ENCODE results near the gene POLR3A.

The POLR3A gene

GRCh38 chr10:77925410-77925794 is 103.9 kb downstream of the POLR3A start:
- Histone ChIP-seq H3K27me3 (ENCODE audit: control insufficient read depth, insufficient read depth, low read length) (peaks cover 9% of the 10 kb centered on the region; the same call in 1 of the 2 replicates), H3K4me3 (ENCODE audit: low read depth, low read length) (peak overlapping the region; percentile 76), H3K27ac (ENCODE audit: low read depth, low read length) (no peak overlapping the region), H3K4me1 (ENCODE audit: control insufficient read depth, insufficient read depth, low read length) (peaks cover 32% of the 10 kb centered on the region), H3K9me3 (ENCODE audit: control insufficient read depth, insufficient read depth, low read length) (no peaks in the 10 kb centered on the region), H3K9ac (ENCODE audit: low read depth, low read length) (no peak overlapping the region), H3K36me3 (ENCODE audit: control insufficient read depth, insufficient read depth, low read length) (0 out of 2 replicates have a peak, but pooled peaks cover 9% of the 10 kb centered on the region)

GRCh38 chr10:77922566-77923179 is 106.6 kb downstream of the POLR3A start:
- H3K36me3 ChIP-seq (ENCODE audit: control insufficient read depth, insufficient read depth, low read length), result 0 out of 2 replicates have a peak, but pooled peaks cover 9% of the 10 kb centered on the region
- no peak overlapping the region for H3K4me3 ChIP-seq (ENCODE audit: low read depth, low read length)
- no peak overlapping the region for H3K9ac ChIP-seq (ENCODE audit: low read depth, low read length)
- no peaks in the 10 kb centered on the region for H3K9me3 ChIP-seq (ENCODE audit: control insufficient read depth, insufficient read depth, low read length)
- H3K4me1 ChIP-seq (ENCODE audit: control insufficient read depth, insufficient read depth, low read length), result peaks cover 36% of the 10 kb centered on the region
- H3K27me3 ChIP-seq (ENCODE audit: control insufficient read depth, insufficient read depth, low read length), result peaks cover 2% of the 10 kb centered on the region; the same call in 1 of the 2 replicates
- no peak overlapping the region for H3K27ac ChIP-seq (ENCODE audit: low read depth, low read length)

DNA sequence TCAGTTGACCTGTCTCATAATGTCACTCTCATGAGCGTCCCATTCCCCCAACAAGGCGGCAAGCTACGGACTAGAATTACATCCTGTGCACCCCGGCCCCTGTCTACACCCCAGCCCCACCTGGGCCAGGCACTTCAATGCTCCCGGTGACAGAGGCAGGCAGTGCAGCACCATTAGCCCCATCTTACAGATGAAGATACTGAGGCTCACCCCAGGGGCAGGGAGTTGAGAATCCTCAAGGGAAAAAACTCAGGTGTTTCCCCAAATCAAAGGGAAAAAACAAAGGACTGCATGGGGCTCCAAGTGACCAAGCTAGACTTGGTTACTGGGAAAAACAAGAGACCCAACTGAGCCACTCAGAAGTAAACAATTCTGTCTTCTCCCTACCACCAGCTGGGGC is 107.3 kb downstream of the POLR3A start:
- H3K27me3 ChIP-seq (ENCODE audit: control insufficient read depth, insufficient read depth, low read length), result no peaks in the 10 kb centered on the region
- no peak overlapping the region for H3K27ac ChIP-seq (ENCODE audit: low read depth, low read length)
- no peak overlapping the region for H3K9ac ChIP-seq (ENCODE audit: low read depth, low read length)
- no peak overlapping the region for H3K4me3 ChIP-seq (ENCODE audit: low read depth, low read length)
- no peaks in the 10 kb centered on the region for H3K9me3 ChIP-seq (ENCODE audit: control insufficient read depth, insufficient read depth, low read length)
- H3K4me1 ChIP-seq (ENCODE audit: control insufficient read depth, insufficient read depth, low read length), result peaks cover 32% of the 10 kb centered on the region
- H3K36me3 ChIP-seq (ENCODE audit: control insufficient read depth, insufficient read depth, low read length), result 0 out of 2 replicates have a peak, but pooled peaks cover 9% of the 10 kb centered on the region

- H3K9me3 ChIP-seq (ENCODE audit: control insufficient read depth, insufficient read depth, low read length), result no peaks in the 10 kb centered on the region
- H3K4me1 ChIP-seq (ENCODE audit: control insufficient read depth, insufficient read depth, low read length), result peaks cover 32% of the 10 kb centered on the region
- no peak overlapping the region for H3K27ac ChIP-seq (ENCODE audit: low read depth, low read length)
- H3K9ac ChIP-seq (ENCODE audit: low read depth, low read length), result no peak overlapping the region
- H3K27me3 ChIP-seq (ENCODE audit: control insufficient read depth, insufficient read depth, low read length), result no peaks in the 10 kb centered on the region
- H3K36me3 ChIP-seq (ENCODE audit: control insufficient read depth, insufficient read depth, low read length), result 0 out of 2 replicates have a peak, but pooled peaks cover 9% of the 10 kb centered on the region
- no peak overlapping the region for H3K4me3 ChIP-seq (ENCODE audit: low read depth, low read length)
Observed at GRCh38 chr10:77921395-77921794, 107.9 kb downstream of the POLR3A start.

GRCh38 chr10:77920495-77920894 is 108.8 kb downstream of the POLR3A start:
- Histone ChIP-seq H3K9me3 (ENCODE audit: control insufficient read depth, insufficient read depth, low read length) (no peaks in the 10 kb centered on the region), H3K27me3 (ENCODE audit: control insufficient read depth, insufficient read depth, low read length) (no peaks in the 10 kb centered on the region), H3K4me1 (ENCODE audit: control insufficient read depth, insufficient read depth, low read length) (peaks cover 29% of the 10 kb centered on the region), H3K4me3 (ENCODE audit: low read depth, low read length) (no peak overlapping the region), H3K27ac (ENCODE audit: low read depth, low read length) (no peak overlapping the region), H3K9ac (ENCODE audit: low read depth, low read length) (no peak overlapping the region), H3K36me3 (ENCODE audit: control insufficient read depth, insufficient read depth, low read length) (0 out of 2 replicates have a peak, but pooled peaks cover 9% of the 10 kb centered on the region)

- Histone ChIP-seq H3K9ac (ENCODE audit: low read depth, low read length) (no peak overlapping the region), H3K4me1 (ENCODE audit: control insufficient read depth, insufficient read depth, low read length) (peaks cover 22% of the 10 kb centered on the region), H3K27me3 (ENCODE audit: control insufficient read depth, insufficient read depth, low read length) (no peaks in the 10 kb centered on the region), H3K27ac (ENCODE audit: low read depth, low read length) (no peak overlapping the region), H3K9me3 (ENCODE audit: control insufficient read depth, insufficient read depth, low read length) (no peaks in the 10 kb centered on the region), H3K4me3 (ENCODE audit: low read depth, low read length) (no peak overlapping the region), H3K36me3 (ENCODE audit: control insufficient read depth, insufficient read depth, low read length) (0 out of 2 replicates have a peak, but pooled peaks cover 9% of the 10 kb centered on the region)
Observed at GRCh38 chr10:77919713-77920108, 109.6 kb downstream of the POLR3A start.
